Measurements from ENCODE around the gene MAD1L1.

The MAD1L1 gene

DNA sequence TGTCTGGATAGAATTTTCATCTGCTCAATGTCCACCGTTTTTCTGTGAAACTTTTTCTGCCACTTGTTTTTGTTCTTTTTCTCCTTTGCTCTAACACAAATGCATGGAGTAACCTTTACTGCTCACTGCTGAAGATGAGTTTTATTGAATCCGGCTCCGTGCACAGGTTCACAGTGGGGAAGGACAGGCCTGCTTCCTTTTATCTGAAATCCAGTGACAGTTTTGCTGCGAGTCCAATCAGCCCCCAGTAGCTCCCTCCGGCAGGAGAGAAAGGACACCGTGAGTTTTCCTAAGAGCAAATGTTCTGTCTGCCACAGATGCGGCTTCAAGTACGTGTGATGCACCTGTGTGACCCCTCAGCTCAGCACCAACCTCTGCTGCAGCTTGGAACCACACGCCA is 246.8 kb downstream of the MAD1L1 start:
- Histone ChIP-seq H3K27ac (ENCODE audit: low read depth, low read length) (no peak overlapping the region), H3K9me3 (ENCODE audit: control insufficient read depth, insufficient read depth, low read length) (no peaks in the 10 kb centered on the region), H3F3A (ENCODE audit: control insufficient read depth, insufficient read depth) (peaks cover 11% of the 10 kb centered on the region), H3K4me3 (ENCODE audit: low read length) (no peak overlapping the region), H3K9me2 (replicated peaks; ENCODE audit: control insufficient read depth, low read length) (no peaks in the 10 kb centered on the region), H3K79me2 (ENCODE audit: control insufficient read depth, low read length) (no peaks in the 10 kb centered on the region), H3K4me1 (ENCODE audit: control insufficient read depth, low read length) (peaks cover 10% of the 10 kb centered on the region), H3K27me3 (ENCODE audit: control insufficient read depth, low read length) (no peaks in the 10 kb centered on the region), H4K20me1 (ENCODE audit: control insufficient read depth, insufficient read depth, low read depth, low read length) (no peaks in the 10 kb centered on the region), H3K36me3 (ENCODE audit: control insufficient read depth, low read length) (no peaks in the 10 kb centered on the region), H3K4me2 (ENCODE audit: low read length) (no peak overlapping the region)
- TF ChIP-seq, protein P1, sequence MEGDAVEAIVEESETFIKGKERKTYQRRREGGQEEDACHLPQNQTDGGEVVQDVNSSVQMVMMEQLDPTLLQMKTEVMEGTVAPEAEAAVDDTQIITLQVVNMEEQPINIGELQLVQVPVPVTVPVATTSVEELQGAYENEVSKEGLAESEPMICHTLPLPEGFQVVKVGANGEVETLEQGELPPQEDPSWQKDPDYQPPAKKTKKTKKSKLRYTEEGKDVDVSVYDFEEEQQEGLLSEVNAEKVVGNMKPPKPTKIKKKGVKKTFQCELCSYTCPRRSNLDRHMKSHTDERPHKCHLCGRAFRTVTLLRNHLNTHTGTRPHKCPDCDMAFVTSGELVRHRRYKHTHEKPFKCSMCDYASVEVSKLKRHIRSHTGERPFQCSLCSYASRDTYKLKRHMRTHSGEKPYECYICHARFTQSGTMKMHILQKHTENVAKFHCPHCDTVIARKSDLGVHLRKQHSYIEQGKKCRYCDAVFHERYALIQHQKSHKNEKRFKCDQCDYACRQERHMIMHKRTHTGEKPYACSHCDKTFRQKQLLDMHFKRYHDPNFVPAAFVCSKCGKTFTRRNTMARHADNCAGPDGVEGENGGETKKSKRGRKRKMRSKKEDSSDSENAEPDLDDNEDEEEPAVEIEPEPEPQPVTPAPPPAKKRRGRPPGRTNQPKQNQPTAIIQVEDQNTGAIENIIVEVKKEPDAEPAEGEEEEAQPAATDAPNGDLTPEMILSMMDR (IDR thresholded peaks at IDR 0.05; ENCODE audit: low read depth, low read length, poor library complexity, severe bottlenecking) = no peak
- TF ChIP-seq EZH2phosphoT487 (IDR thresholded peaks at IDR 0.05; ENCODE audit: borderline replicate concordance, low read length) = no peak

DNA sequence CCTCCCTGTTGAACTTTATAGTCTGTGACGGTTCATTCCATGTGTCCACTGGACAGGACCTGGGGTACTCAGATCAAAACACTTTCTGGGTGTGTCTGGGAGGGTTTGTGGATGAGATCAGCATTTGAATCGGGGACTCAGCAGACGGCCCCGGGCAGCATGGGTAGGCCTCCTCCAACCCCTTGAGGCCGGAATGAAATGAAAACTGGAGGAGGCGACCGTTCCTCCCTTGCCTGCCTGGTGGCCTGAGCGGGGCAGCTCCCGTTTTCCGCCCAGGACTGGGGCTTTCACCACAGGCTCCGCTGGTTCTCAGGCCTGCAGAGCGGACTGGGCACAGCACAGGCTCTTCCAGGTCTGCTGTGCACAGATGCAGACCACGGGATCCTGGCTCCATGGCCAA is 247.7 kb downstream of the MAD1L1 start:
- Histone ChIP-seq H4K20me1 (ENCODE audit: control insufficient read depth, insufficient read depth, low read depth, low read length) (no peaks in the 10 kb centered on the region), H3F3A (ENCODE audit: control insufficient read depth, insufficient read depth) (peaks cover 14% of the 10 kb centered on the region)
- TF ChIP-seq, protein P1 (IDR thresholded peaks at IDR 0.05; ENCODE audit: low read depth, low read length, poor library complexity, severe bottlenecking) = no peak
- no peak for TF ChIP-seq EZH2phosphoT487 (IDR thresholded peaks at IDR 0.05; ENCODE audit: borderline replicate concordance, low read length)

DNA sequence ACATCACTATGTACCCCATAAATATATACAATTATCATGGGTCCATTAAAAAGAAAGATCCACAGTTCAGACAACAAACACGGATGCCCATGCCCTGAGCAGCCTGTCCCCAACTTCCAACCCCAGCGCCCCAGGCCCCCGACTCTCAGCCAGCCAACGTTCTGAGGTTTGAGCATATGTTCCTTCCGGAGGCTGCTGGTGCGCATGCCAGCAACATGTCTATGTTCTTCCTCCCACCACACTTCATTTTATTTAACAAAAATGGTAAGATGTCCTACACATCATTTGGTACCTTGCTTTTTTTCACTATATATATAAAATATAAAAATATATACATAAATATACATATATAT is 250.9 kb downstream of the MAD1L1 start:
- Histone ChIP-seq H3K27me3 (ENCODE audit: control insufficient read depth, low read length) (no peaks in the 10 kb centered on the region), H3K36me3 (ENCODE audit: control insufficient read depth, low read length) (peaks cover 21% of the 10 kb centered on the region), H3K9me3 (ENCODE audit: control insufficient read depth, insufficient read depth, low read length) (no peaks in the 10 kb centered on the region), H3K9me2 (replicated peaks; ENCODE audit: control insufficient read depth, low read length) (no peaks in the 10 kb centered on the region), H4K20me1 (ENCODE audit: control insufficient read depth, insufficient read depth, low read depth, low read length) (no peaks in the 10 kb centered on the region), H3K27ac (ENCODE audit: low read depth, low read length) (no peak overlapping the region), H3K4me2 (ENCODE audit: low read length) (no peak overlapping the region), H3K4me1 (ENCODE audit: control insufficient read depth, low read length) (peaks cover 28% of the 10 kb centered on the region), H3F3A (ENCODE audit: control insufficient read depth, insufficient read depth) (peaks cover 14% of the 10 kb centered on the region), H3K4me3 (ENCODE audit: low read length) (no peak overlapping the region), H3K79me2 (ENCODE audit: control insufficient read depth, low read length) (no peaks in the 10 kb centered on the region)
- TF ChIP-seq, protein P1 (IDR thresholded peaks at IDR 0.05; ENCODE audit: low read depth, low read length, poor library complexity, severe bottlenecking) = no peak
- no peak for TF ChIP-seq EZH2phosphoT487 (IDR thresholded peaks at IDR 0.05; ENCODE audit: borderline replicate concordance, low read length)

More for the DNA sequence above, 247.7 kb downstream of the MAD1L1 start:
- Histone ChIP-seq H3K9me3 (ENCODE audit: control insufficient read depth, insufficient read depth, low read length) (no peaks in the 10 kb centered on the region), H3K27ac (ENCODE audit: low read depth, low read length) (no peak overlapping the region), H3K4me1 (ENCODE audit: control insufficient read depth, low read length) (peaks cover 19% of the 10 kb centered on the region), H3K36me3 (ENCODE audit: control insufficient read depth, low read length) (no peaks in the 10 kb centered on the region), H3K27me3 (ENCODE audit: control insufficient read depth, low read length) (no peaks in the 10 kb centered on the region), H3K79me2 (ENCODE audit: control insufficient read depth, low read length) (no peaks in the 10 kb centered on the region), H3K4me3 (ENCODE audit: low read length) (no peak overlapping the region), H3K4me2 (ENCODE audit: low read length) (no peak overlapping the region), H3K9me2 (replicated peaks; ENCODE audit: control insufficient read depth, low read length) (no peaks in the 10 kb centered on the region)
